HG03558 (cell line): Measurements from ENCODE around the gene PRDM12.

Experiments used
- ATAC-seq: cut with Tn5 transposase; IDR thresholded peaks from one replicate; pipeline ENCODE4 v1.9.1; 2021; ENCODE audit warnings: moderate number of reproducible peaks; ENCODE audit not compliant: unreplicated experiment; ENCODE audit errors: extremely low read depth

The PRDM12 gene

DNA sequence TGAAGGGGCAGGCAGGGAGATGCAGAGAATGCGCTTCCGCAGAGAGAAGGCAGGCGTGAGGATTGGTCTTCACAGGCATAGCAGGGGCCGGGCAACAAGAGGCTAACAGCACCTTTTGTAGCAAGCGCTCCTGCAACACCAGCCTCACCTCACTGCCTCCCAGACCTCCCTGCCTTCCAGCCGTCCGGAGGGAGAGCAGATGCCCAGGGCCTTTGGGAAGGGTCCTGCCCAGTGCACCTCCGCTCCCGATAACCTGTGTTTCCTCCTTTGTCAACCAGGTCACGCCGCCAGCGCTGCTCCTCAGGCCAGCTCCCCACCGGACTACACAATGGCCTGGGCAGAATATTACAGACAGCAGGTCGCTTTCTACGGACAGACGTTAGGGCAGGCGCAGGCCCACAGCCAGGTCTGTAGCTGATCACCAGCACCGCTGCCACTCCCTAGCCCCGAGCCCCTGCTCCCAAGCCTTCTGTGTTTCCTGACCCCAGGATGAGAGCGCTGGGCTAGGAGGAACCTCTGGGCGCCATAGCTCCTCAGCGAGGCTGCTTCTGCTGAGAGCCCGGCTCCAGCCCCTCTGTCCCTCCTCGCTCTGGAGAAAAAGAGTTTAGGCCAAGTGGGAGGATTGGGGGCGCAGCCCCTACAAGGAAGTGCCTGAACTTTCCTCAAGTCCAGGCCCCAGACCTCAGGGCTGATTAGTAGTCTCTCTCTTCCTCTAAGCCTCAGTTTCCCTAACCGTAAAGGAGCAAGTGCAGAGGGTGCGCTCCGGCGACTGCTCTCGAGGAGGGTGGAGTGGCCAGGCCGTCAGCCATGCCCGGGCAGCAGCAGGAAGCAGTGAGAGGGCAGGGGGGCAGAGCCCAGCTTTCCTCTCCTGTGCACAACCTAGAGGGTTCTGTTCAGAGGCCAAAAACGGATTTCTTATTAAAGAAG lies 28.4 kb upstream of the PRDM12 start:
- no peak for ATAC-seq

DNA sequence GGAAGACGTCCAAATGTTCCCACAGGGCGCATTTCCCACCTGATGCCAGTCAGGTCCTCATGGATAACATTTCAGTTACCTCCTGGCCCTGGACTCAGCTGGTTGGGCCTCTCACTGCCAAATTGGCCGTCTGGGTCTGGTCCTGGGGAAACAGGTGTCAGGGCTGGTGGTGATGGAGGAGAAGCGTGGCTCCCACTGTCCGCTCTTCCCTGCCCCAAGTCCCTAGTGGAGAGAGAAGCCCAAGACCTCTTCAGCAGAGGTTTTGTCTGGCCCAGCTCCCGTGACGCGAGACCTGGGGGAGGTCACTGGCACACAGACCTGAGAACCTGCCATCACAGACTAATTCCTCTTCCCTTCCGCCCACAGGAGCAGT lies 27.8 kb upstream of the PRDM12 start:
- ATAC-seq = no peak

DNA sequence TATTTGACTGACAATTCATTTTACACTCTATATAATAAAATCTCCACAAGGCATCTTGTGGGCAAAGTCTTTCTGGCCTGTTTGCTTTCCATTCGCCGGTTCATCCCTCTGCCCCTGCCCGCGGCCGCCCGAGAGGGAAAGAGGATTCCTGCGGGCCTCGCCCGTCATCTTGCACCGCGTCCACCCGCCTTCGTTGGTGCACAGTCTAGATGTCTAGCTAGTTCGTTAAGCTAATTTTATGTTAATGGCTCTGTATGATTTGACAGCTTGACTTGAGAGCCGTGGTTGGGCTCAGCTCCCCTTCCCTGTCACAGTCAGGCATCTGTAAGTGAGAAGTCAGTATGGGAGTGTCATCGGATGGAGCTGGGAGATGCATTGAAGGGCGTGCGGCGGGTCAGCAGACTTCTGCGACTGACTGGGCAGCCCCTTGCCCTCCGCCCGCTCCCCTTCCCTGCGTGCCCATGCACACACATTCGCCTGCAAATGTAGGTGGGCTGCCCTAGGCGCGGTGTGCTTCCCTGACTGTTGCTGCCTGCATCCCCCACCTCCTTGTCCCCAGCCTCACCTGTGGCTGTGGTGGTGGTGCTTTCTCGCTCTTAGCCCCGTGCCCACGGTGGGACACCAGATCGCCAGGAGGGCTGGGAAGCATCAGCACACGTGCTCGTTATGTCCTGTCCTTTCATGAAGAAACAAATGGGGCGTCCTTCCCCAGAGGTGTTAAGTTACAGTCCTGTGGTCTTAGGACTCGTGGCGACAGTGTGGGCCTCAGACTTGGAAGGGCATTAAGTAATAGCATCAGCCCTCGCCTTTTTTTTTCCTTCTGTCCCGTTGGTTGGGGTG lies 25.9 kb upstream of the PRDM12 start:
- no peak for ATAC-seq

DNA sequence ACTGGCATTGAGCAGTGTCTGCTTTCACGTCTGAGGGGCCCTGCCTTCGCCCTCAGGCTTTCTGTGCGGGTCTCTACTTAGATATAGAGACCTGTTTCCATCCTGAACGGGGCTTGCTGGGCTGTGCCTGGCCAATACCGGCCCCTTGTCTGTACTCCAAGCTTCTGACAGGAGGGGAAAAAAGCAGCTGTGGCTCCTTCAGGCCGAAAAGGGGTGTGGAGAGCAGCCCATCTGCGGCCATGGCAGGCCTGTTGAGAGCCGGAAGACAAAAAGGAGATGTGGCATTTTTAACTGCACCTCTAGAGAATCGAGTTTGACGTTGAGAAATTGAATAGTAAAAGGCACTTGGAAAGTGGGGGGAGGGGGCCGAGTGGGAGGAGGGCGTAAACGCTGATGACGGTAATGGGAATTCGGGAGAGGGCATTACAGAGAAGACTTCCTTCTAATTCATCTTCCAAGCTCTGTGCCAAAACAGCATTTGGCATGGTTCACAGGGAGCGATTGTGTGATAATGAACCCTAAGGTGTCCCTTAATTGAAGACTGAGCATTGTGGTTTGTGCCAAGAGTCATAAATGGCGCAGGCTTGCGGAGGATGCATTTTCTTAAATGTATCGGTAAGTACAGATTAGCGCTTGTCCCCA lies 25.1 kb upstream of the PRDM12 start:
- ATAC-seq = no peak

DNA sequence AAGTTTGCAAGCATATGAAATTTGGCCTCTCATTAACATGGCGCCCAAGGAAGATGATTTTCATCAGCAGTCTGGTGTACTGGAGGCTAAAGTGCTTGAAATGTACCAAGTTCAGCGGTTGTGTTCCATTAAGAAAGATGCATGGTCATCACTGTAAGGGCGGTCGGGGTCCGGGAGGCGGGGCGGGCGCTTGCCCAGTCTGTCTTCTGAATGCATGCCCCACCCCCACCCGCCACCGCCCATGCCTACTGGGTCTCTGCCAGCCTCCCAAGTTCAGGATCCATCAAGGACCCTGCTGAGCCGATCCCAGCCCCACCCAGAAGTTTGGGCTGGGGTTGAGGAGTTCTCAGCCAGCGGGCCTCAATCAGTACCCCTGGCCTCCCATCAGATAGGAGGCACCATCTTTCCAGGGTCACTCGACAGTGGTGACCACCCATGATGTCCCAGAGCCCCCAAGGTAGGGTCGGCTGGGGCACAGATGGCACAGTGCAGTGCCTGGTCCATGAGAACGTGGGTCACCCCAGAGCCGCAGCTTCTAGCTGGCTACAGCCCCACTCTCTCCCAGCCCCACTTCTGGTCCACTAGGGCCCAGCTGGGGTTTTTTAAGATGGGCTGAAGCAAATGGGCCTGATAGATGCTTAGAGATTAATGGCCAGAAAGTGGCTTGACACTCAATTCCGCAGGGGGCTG lies 24.4 kb upstream of the PRDM12 start:
- no peak for ATAC-seq

DNA sequence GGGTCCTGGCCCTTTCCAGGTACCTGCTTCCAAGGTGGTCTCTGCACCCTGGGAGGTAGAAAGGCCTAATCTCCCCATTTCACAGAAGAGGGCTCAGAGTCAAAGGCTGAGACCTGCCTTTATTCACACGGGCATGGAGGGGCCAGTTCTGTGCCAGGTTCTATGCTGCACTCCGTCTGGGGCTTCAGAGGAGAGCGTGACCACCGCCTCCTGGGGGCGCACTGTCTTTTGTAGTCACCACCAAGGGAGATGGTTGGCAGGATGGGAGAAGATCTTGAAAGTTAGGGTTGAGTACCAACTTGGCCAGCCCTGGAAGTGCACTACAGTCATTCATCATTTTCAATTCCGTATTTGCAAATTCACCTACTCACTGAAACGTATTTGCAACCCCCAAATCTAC lies 23.7 kb upstream of the PRDM12 start:
- no peak for ATAC-seq

DNA sequence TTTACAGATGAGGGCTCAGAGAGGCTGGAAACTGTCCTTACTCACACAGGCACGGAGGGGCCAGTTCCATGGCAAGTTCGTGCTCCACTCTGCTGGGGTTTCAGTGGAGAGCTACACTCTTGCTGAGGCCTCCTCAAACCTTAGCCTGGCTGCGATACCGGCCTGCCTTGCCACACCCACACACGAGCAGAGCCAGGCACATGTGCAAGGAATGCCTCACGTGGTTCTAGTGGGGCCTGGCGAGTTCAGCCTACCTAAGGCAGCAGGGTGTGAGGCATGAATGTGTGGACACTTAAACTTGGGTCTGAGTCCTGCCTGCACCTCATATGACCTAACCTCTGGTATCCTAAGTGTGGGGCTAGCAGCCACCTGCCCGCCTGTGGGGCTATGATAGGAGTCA lies 21.5 kb upstream of the PRDM12 start:
- ATAC-seq = no peak

DNA sequence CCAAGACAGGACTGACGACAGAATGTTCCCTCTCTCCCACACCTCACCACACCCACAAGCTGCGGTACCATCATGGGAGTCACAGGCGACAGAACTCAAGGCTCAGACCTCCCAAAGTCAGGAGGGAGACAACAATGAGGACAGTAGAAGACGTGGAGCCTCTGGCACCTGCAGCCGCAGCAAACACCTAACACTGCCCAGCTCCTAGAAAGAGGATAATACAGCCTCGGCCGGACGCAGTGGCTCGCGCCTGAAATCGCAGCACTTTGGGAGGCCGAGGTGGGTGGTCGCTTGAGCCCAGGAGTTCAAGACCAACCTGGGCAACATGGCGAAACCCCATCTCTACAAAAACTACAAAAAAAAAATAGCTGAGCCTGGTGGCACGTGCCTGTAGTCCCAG lies 13.2 kb upstream of the PRDM12 start:
- no peak for ATAC-seq

DNA sequence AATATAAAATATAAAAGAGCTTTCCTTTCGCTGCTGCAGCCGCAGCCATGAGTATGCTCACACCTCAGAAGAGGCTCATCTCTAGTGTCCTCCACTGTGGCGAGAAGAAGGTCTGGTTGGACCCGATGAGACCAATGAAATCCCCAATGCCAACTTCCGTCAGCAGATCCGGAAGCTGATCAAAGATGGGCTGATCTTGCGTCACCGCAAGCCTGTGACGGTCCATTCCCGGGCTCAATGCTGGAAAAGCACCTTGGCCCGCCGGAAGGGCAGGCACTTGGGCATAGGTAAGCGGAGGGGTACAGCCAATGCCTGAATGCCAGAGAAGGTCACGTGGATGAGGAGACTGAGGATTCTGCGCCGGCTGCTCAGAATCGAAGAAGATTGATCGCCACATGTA lies 12.6 kb upstream of the PRDM12 start:
- ATAC-seq = no peak

DNA sequence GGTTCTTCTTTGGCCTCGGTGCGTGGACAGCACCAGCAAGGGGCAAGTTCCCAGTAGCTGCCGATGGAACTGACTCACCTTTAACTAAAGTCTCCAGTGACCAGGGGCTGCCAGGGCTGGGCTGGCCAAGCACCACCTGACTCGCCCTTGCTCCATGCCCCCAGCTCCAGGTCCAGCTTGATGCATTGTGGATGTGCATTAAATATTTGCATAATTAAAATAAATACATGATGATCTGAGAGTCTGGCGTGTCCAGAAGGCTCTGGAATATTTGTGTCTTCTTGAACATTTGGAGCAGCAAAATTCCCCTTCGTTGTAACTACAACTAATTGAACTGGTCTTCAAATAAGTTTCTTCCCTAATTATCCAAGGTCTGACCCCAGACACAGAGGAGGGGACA lies 9.5 kb upstream of the PRDM12 start:
- ATAC-seq = no peak

DNA sequence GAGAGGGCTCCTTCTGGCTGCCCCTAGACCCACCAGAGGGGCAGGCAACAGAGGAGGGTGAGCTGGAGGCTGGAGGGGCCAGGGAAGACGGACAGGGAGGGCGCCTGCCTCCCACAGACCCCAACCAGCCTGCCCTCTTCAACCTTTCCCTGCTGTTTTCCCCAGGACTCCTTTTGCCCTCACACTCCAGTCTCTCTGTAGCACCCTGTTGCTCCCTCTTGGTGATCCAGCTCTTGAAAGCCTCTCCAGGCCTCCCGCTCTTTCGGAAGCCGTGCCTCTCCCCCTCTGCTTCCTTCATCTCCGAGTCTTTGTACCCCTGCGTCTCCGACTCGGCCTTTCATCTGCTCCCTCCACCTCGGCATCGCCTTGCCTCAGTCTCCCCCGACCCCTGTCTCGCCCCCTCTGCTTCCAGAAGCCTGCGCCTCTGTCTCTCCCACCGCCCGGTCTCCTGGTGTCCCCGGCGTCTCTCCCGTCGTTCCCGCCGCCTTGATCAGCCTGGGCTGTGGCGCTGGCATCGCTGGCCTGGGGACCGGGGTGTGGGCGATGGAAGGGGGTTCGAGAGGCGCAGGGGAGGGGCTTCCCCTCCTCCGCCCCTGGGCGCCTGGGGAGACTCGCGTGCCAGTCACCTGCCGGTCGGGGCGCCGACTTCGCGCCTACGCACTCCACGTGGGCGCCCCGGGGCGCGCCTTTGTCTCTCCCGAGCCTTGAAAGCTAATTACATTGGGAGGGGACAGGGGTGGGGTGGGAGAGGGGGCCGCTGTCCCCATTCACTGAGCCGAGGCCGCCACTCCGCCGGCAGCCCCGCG lies 5.3 kb upstream of the PRDM12 start:
- ATAC-seq = no peak

DNA sequence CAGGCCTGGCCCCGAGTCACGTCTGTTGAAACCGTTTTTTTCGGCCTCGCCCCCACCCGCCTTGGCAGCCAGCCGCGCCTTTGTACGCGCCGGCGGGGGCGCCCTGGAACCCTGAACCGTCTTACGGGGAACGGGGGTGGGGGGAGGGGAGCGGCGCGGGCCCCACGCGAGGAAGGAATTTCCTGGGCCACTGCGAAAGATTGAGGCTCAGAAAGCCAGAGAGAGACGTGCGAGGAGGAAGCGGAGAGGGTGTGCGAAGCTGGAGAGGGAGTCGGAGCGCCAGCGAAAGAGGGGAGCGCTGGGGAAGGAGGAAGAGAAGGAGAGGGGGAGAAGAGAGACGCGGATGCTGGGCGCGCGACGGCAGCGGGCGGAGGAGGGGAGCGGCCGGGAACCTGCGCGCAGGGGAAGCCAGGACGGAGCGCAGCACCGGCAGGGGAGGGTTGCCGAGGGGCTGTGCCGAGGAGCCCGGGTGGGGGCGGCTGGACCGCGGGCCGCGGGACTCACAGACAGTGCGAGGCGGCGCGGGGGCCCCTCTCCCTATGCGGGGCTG lies 4.6 kb upstream of the PRDM12 start:
- no peak for ATAC-seq

DNA sequence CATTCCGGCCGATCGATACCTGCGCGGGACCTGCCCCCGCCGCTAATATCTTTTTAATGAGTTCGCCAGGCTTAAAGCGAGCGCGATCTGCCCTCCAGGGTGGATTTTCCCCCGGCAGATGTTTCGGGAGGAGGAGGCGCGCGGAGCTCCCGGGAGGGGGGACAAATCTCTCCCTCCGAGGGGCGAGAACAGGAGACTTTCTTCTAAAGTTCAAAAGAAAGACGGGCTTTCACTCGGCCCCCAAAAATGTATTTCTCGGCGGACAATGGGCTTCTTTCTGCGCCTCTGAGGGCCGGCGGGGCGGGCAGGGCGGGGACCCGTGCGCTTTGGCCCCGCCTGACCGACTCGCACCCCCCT lies 4.1 kb upstream of the PRDM12 start:
- no peak for ATAC-seq

DNA sequence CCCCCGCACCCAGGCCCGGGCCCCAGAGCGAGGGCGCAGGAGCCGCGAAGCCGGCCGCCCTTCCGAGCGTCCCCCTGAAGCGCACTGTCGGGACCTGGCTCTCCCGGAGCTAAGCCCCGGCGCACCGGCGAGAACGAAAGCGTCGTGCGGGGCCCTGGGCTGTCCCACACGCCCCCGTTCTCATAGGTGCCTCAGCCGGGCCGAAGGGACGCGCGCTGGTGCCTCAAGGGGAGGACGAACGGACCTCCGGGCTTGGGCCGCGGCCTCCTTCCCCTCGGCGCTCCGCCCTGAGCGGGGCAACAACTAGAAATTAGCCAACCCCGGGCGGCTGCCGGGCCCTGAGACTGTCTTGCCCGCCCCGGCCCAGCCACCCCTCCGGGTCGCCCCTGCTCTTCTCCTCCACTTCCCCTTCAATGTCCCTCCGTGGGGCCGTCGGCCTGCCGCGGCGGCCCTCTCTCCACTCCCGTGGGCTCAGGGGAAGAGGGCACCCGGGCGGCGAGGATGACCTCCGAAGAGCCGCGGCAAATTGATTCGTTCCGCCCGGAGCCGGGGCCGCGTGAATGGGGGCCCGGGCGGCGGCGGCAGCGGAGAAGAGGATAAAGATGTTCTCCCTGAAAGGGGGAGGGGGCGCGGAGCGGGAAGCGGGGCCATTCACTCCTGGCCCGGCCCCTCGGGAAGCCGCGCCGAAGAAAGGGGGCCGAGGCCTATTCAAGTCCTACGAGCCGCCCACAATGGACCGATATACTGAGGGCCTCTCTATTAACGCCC lies 3.5 kb upstream of the PRDM12 start:
- ATAC-seq = no peak

DNA sequence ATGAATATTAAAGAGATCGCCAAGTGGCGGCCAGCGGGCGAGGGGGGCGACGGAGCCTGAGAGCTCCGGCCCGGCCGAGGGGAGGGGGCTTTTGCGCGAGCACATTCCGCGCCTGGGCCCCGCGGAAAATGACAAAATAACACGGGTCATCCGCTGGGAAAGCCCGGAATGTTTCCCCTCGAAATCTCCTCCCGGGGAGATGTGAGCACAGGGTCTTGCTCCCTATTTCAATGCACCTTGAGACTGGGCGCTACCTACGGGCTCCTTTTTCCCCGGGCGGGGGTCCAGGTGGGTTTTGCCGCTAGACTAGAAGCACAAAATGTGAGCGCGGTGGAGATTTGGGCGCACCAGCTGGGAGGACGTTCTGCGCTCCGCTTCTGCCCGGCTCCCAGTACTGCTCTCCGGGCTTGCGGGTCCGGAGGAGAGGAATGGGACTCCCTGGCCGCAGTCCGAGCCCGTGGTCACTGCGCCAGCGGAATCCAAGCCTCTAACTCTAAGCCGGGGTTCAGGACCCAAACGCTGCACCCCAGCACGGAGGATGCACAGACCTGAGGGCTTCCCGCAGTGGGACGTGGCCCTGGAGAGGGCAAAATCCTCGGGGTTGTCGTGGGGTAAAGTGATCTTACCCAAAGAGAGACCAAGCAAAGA lies 2.8 kb upstream of the PRDM12 start:
- no peak for ATAC-seq

DNA sequence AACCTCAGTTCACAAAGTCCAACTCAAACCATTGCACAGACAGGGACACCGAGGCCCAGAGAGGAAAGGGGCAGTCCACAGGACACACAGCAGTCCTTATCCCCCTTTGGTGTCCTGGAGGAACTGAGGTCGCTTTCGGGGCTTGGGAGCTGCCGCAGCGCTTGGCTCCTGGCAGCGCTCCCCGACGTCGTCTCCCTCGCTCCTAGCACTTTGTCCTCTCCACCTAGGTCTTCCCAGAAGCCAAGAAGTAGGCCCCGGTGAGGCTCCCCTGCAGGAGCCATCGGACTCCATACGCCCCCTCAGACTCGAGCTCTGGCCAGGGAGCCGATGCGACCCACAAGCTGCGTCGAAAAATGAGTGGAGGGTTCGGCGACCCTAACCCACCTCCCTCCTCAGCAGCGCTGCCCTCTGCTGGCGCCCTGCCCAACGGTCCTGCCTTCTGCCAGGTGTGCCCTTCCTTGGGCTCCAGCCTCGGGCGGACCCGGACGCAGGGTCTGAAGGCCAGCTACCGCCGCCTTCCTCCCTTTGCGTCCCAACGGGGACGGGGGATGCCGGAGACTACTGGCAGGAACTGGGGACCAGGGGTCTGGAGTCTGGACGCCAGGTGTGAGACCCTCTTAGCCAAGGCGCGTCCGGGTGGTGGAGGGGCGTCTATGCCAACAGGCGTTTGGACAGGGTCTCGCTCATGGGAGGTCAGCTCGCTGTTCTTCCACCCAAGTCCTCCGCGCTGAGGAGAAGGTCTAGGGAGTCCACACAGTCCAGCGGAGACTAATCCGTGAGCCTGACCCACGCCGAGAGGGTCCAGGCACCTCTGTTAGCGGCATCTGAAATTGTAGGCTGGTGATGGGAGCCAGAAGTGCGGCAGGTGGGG lies 2.1 kb upstream of the PRDM12 start:
- no peak for ATAC-seq

DNA sequence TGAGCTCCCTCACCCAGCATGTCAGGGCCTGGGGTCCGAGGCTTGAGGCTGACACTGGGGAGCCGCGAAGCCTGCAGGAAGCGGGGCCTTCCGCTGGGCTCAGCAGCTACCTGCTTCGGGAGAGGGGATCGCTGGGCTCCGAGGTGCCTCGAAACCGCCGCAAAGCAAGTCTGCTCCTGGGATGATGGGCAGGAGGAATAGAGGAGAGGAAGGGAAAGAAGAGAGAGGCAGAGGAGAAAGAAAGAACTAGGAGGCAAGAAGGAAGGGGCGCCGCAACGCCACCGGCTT lies 1.5 kb upstream of the PRDM12 start:
- ATAC-seq = no peak
